HG03575 (cell line): ENCODE results near the gene C16orf82.
"Not testable (repeated sequence)": the region's sequence is repeated elsewhere in the genome, so short reads cannot be mapped to it uniquely, and the experiment has no call there.

Source experiments
- ATAC-seq: cut with Tn5 transposase; IDR thresholded peaks from one replicate; pipeline ENCODE4 v1.9.1; 2021; ENCODE audit not compliant: unreplicated experiment, insufficient number of reproducible peaks, low FRiP score; ENCODE audit errors: extremely low read depth

Gene C16orf82

DNA sequence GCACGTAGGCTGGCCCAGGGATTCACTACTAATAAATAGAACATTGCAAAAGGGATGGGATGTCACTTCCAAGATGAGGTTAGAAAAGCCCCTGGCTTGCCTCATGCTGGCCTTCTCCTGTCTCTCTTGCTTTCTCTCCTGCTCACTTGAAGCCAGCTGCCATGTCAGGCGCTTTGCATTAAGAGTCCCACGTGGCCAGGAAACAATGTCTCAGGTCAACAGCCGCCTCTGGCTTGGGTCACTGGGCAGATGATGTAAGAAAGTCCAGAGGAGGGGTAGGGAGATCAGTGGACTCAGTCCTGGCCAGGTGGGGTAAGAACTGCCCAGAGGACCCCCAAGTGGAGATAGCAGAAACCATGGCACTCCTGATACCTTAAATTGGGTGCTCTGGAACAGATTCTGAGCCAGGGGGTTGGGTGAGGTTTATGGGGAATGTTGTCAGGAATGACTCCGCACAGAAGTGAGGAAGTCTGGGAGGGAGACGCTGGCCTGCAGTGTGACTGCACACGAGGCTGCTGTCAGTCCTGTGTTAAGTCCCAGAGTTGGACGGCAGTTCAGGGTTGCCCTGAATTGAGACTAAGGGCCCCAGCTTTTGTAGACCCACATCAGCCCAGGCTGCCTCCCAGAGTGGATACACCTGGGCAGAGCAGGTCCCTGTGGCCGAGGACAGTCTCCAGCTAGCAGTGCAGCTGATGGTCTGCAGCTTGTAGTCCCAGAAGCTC lies 17.7 kb downstream of the C16orf82 start:
- ATAC-seq: no peak

DNA sequence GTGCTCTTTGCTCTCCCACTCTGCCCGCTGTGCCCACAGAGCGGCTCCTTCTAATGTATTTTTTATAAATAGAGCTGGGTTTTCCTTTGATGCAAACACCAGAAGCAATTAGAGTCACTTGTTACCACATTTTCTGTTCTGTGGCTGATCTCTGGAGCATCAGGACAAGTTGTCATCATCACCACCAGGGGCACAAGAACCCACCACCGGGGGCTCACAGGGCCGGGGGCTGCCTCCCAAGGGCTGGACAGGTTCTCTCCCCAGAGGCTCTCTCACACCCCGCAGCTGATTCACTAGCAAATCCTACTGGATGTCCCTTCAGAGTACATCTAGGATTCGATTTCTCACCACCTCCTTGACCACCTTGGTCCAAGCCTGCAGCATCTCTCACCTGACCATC lies 18.5 kb downstream of the C16orf82 start:
- ATAC-seq: no peak

DNA sequence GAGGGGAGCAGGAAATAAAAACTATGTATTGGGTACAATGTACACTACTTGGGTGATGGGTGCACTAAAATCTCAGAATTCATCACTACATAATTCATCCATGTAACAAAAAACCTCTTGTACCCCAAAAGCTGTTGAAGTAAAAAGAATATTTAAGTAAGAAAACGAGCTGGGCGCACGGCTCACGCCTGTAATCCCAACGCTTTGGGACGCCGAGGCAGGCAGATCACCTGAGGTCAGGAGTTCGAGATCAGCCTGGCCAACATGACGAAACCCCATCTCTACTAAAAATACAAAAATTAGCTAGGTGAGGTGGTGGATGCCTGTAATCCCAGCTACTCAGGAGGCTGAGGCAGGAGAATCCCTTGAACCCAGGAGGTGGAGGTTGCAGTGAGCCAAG lies 19.3 kb downstream of the C16orf82 start:
- ATAC-seq: not testable (repeated sequence)

DNA sequence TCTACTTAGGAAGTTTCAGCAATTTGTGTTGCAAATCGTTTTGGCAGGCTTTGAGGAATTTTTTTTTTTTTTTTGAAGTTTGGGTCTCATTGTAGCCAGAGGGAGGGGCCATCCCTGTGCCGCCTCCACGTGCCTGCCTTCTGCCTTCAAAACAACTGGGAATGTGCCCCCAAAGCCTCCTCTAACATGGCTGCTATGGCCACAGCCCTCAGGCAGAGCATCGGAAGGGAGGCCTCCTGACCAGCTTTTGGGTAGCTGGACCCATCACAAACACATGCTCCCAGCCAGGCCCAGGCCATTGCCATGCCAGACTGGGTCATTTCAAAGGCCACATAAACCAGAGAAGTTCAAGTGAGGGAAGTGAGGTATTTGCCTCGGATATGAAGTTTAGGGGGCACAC lies 21.5 kb downstream of the C16orf82 start:
- ATAC-seq: no peak

DNA sequence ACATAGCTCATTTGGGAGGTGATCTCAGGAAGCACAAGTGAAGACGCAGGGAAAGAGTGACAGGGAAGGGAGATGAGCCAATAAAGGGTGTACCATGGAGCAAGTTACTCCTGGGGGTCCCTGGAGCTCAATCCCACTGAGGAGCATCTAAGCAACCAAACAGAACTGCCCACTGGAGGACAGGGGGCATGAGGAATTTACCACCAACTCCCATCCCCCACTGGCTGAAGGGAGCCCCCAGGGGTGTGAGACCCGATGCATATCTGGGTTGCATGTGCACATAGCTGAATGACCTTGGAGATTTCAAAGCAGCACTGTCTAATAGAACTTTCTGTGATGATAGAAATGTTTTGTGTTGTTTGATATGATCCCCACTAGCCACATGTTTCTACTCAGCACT lies 29.6 kb downstream of the C16orf82 start:
- no peak for ATAC-seq

DNA sequence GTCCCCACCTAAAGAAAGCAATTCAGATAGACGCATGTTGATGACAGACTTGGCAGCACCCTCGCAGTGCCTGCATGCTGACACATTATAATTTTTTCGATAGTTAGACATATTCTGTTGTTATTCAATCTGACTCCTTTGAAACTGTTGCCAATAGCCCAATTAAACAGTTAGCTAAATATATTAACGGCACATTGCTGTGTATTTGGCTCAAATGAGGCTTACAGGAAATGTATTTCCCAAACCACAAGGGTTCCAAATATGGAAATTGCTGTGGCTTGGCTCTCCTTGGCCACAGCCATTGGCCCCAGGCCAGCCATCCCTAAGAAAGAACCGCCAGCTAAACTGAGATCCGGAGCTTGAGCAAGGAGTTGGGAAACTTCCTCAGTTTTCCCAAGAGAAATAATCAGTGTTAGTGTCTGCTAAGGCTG lies 31.1 kb downstream of the C16orf82 start:
- ATAC-seq: no peak

DNA sequence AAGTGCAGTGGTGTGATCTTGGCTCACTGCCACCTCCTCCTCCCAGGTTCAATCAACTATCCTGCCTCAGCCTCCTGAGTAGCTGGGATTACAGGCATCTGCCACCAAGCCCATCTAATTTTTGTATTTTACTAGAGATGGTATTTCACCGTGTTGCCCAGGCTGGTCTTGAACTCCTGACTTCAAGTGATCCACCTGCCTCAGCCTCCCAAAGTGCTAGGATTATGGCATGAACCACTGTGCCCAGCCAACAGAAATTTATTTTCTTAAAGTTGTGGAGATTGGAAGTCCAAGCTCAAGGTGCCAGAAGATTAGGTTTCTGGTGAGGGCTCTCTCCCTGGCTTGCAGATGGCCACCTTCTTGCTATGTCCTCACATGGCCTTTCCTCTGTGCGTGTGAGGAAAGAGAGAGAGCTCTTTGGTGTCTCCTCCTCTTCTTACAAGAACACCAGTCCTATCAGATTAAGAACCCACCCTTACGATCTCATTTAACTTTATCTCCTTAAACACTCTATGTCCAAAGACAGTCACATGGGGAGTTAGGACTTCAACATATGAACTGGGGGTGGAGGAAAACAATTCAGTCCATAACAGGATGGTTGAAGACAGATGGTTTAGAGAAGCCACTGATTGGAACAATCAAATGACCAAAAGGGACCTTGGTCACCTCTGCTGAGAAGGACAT lies 31.8 kb downstream of the C16orf82 start:
- no peak for ATAC-seq

DNA sequence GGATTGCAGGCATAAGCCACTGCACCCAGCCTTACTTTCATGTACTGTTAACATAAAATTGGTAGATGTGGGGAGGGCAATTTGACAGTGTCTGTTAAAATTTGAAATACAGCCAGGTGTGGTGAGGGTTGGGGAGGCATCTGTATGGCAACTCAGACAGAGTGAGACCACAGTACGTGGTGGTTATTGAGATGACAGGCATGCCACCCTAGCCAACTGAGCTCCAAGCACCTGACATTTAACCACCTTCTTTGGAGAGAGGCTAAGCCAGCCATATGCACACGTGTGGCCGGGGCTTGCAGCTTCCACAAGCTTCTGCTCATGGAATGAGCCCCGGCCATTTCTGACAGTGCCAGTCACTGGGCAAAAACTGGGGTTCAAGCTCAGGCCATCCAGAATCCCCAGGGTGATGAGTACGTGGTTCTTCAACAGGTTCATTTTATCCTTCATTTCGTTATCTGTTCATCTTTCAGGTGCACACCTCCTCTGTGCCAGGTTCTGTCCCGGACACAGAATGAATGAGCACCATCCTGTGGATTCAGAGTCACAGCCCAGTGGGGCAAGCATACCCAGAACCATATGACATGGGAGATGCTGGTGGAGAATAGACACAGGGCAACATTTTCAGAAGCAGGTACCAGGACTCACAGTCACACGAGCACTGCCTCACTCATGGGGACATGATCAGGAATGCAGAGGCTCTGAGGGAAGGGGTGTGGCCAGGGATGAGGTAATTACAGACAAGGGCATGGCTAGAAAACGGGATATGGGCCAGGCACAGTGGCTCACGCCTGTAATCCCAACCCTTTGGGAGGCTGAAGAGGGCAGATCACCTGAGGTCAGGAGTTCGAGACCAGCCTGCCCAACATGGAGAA lies 36.2 kb downstream of the C16orf82 start:
- ATAC-seq: no peak

DNA sequence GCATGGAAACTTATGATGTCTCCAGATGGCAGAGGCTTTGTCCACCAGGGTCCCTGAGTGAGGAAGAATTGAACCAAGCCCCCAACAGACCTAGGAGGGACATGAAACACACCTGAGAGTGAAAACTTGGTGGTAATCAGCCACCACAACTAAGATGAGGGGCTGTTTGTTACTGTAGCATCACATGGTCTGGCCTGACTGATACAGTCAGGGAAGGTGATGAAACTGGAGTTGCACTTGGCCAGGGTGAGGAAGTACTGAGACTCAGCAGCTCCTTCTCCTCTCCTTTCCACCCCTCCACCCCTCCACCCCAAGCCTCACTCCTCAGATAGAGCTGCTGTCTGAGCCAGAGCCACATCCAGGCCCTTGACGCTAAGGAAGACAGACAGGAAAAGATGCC lies 37.2 kb downstream of the C16orf82 start:
- no peak for ATAC-seq

DNA sequence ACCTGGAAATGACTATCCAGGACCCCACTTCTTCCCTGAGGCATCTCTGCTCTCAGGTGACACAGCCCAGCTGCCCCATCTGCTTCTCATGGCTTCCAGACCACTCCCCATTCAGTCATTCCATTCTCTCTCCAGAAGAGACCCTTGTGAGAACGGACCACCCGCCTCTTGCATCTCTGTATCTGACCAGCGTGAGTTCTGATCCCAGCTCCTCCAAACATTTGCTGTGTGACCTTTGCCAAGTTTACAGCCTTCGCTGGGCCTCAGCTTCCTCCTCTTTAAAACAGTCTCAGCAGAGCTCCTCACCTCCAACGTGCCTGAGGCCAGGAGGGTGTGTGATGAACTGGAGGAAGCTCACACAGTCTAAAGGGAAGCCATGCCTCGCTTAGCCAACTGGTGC lies 39.6 kb downstream of the C16orf82 start:
- ATAC-seq: no peak

DNA sequence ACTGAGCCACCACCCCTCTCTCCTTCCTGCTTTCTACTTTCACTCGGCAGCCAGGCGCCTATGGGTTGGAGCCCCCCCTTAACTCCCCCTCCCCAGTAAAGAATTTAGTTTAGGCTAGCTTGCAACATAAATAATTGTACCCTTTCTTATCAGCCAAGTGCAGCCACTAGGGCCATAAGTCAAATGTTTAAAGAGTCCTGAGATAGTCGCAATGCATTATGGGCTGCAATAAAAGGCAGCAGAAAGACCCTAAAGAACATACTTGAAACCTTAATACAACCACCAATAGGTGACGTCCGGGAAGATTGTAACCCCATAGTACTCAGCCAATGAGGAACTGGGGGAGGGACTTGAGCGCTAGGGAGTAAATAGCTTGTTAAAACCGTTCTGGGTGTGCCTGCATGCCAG lies 40.5 kb downstream of the C16orf82 start:
- no peak for ATAC-seq

DNA sequence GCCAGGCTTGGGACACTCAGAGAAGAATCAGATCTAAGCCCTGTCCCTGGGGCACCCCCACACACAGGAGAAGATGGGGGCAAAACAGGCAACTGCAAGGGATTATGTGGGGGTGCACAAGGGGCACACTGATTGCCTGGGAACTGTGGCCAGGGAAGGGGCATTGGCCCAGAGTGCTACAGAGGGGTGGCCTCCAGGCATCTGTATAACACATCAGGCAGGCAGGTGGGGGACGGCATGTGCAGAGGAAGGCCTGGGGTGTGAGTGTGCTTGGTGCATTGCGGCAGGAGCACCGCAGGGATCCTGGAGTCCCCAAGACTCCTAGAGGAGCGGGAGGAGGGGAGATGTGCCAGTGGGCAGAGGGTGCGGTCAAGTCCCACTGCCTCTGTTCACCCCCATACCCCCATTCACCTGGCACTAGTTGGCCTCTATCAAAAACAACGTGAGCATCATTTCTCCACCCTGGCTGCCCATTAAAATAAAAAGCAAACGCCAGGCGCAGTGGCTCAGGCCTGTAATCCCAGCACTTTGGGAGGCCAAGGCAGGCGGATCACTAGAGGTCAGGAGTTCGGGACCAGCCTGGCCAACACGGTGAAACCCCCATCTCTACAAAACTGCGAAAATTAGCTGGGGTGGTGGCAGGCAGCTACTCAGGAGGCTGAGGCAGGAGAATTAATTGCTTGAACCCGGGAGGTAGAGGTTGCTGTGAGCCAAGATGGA lies 41.5 kb downstream of the C16orf82 start:
- no peak for ATAC-seq

DNA sequence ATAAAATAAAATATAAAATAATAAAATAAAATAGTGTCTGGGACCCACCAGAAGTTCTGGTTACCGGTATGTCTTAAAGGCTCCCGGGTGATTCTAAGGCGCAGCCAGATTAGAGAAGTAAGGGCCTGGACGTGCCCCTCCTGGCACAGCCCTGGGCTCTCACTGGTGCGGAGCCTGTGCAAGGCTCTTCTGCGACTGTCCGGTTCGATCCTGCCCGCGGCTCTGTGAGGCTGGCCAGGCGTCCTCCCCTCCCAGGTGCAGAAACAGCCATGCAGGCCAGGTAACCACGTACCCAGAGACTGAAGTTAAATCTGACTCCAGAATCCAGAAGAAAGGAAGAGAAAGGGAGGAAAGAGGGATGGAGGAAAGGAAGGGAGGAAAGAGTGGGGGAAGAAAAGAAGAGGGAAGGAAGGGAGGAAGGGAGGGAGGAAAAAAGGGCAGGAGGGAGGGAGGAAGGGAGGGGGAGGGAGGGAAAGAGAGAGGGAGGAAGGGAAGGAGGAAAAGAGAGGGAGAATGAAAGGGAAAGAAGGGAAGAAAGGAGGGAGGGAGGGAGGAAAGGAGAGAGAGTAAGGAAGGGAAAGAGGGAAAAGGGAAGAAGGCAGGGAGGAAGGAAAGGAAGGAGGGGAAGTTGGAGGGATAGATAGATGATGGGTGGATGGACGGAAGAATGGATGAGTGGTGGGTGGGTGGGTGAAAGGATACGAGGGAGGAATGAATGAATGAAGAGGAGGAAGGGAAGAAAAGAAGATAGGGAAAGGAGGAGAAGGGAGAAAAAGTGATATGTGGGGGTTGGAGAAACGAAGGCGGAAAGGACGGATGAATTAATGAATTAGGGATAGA lies 42.3 kb downstream of the C16orf82 start:
- no peak for ATAC-seq

DNA sequence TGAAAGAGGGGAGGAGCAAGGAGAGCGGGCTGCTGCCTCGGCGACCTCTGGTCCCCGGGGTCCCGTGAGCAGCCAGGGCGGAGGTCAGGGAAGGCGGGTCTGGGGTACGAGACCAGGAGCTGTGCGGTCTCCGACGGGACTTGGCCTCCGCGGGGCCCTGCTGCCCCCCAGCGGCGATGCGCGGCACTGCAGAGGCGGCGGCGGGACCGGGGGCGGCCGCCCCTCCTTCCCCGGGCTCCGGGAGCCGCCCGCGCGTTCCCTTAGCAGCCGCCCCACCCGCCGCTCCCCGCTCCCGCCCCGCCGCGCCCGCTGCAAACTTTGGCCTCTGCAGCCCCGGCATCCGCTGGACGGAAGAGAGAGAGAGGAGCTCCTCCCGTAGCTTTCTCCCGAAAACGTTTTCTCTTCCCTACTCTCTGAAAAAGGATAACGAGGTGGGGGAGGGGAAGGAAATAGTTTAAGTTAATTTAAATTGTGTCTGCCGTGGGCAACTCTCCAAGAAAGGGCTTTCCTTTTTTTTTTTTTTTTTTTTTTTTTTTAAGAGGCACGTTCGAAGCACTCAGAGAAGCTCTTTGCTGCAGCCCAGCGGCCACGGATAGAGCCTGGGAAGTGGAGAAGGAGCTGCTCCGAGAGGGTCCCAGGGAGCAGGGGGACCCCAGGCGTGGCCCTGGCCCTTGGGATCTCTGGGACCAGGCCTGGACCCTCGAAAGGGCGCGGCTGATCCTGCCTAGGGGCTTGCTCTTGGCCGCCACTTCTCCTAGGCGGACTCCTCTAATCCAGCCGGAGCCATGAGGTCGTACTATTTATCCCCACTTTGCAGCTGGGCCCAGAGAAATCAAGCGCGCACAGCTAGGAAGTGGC lies 43.2 kb downstream of the C16orf82 start:
- ATAC-seq: no peak

DNA sequence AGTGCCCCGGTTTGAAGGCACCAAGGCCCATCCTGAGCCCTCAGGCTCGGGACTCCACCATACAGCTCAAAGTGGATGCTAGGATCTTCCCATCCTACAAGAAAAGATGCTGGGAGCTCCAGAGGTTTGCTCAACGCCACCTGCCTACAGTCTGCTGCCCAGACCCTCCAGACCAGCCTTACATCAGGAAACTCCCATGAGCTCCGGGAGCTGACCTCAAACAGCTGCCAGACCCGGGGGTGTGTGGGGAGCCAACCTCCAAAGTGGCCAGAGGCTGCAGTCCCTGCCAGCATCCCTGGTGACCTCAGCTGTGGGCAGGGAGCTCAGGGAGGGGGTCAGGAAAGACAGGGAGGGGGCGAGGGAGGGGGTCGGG lies 43.8 kb downstream of the C16orf82 start:
- ATAC-seq: no peak

DNA sequence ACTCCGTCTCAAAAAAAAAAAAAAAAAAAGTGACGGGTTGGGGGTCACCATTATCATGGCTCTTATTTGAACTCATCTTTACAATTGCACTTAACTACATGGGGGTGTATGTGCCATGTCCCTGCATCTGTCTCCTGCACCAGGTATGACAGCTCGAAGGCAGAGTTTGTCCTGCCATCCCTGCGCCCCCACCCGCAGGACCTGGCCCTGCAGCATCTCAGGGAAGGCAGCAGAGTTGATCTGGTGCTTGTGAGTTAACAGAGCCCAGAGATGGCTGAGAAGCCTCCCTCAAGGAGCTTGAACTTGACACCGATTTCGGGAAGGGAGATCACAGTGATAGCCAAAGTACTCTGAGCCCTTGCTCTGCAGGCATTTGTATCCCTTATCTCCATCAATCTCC lies 44.8 kb downstream of the C16orf82 start:
- no peak for ATAC-seq

DNA sequence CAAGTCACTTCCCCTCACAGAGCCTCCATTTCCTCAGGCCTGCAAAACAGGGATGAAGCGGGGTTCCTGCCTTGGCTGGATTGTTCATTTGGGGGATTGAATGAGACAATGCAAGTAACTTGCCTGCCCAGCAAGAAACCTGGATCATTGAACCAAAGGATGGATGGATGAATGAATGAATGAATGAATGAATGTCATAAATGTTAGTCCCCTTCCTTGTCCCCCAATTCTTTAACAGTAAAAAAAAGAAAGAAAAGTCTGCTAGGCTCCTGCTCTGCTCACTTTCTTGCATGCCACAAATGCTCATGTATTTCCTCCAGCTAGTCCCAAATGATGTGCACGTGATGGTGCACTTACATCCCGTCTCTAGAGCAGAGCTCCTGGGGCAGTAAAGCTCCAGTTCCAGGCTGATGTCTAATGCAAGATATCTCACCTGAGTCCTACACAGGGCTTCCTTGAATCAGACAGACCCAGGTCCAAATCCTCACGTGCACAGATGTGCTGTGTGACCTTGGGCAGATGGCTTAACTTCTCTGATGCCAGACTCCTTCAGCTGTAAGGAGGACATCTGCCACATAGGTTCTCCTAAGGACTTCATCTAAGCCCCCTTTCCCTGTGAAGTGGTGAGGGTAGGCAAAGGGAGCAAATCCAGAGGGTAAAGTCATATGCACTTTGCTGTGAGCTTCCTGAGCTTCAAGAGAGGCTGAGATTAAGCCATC lies 45.5 kb downstream of the C16orf82 start:
- no peak for ATAC-seq
